HepG2 (cell line): ENCODE data around the gene DDX1. TPM values are rescaled to one million over a fixed set of nuclear protein-coding genes. Genes with fewer than 3 reads are reported as not detected.
A peak's percentile ranks its signal among the peaks of the same experiment; 100 is the strongest.

ENCODE experiments used
- CCAR2 ChIP-seq: fragments of 200-400 bp; formaldehyde crosslinking; optimal IDR thresholded peaks from 2 replicates; pipeline ENCODE3; 2018; ENCODE audit warnings: low read depth, mild to moderate bottlenecking, low read length, moderate library complexity
- CHCHD3 ChIP-seq: sonication (generic); formaldehyde crosslinking; IDR thresholded peaks from 2 replicates; pipeline ENCODE4 v1.8.0; 2022; ENCODE audit warnings: mild to moderate bottlenecking, missing genetic modification reagents, moderate library complexity
- ELF1 ChIP-seq: sonication (generic); formaldehyde crosslinking; IDR thresholded peaks from 2 replicates; pipeline ENCODE4 v1.4.0; 2020; ENCODE audit warnings: missing genetic modification reagents
- HMGA1 ChIP-seq: sonication (generic); formaldehyde crosslinking; conservative IDR thresholded peaks from 2 replicates; pipeline ENCODE4 v1.4.0; 2020; ENCODE audit warnings: missing genetic modification reagents
- HNF4A ChIP-seq: sonication (generic); formaldehyde crosslinking; IDR thresholded peaks from 2 replicates; pipeline ENCODE4 v1.4.0; 2020; ENCODE audit warnings: missing genetic modification reagents
- MEIS2 ChIP-seq: sonication (generic); formaldehyde crosslinking; IDR thresholded peaks from 2 replicates; pipeline ENCODE4 v1.9.0; 2021; ENCODE audit warnings: mild to moderate bottlenecking, missing genetic modification reagents
- MXD4 ChIP-seq: IDR thresholded peaks from 2 replicates; pipeline ENCODE4 v1.6.1; 2016; ENCODE audit warnings: mild to moderate bottlenecking, missing biosample characterization, missing genetic modification reagents
- MYNN ChIP-seq: sonication (generic); formaldehyde crosslinking; IDR thresholded peaks from 2 replicates; pipeline ENCODE4 v1.4.0; 2020; ENCODE audit warnings: mild to moderate bottlenecking, low read depth, missing genetic modification reagents
- STAG1 ChIP-seq: sonication (generic); formaldehyde crosslinking; IDR thresholded peaks from 2 replicates; pipeline ENCODE4 v1.4.0; 2020; ENCODE audit warnings: missing genetic modification reagents
- TBX2 ChIP-seq: sonication (generic); formaldehyde crosslinking; IDR thresholded peaks from 2 replicates; pipeline ENCODE4 v1.5.0; 2020; ENCODE audit warnings: missing genetic modification reagents, mild to moderate bottlenecking, borderline replicate concordance
- THAP11 ChIP-seq: IDR thresholded peaks from 2 replicates; pipeline ENCODE4 v1.6.1; 2016; ENCODE audit warnings: missing biosample characterization, missing genetic modification reagents
- ZNF101 ChIP-seq: sonication (generic); formaldehyde crosslinking; IDR thresholded peaks from 2 replicates; pipeline ENCODE4 v1.4.0; 2020; ENCODE audit warnings: mild to moderate bottlenecking, low read depth, missing genetic modification reagents, borderline replicate concordance
- polyA plus RNA-seq, 8 experiments: library from polyadenylated mRNA; depleted of rRNA in 3 of 8; stranded (reverse) in 7 of 8; unstranded in 1 of 8; fragments of >200 nt; fragmentation: Illumina TruSeq in 4 of 8; extraction: Trizol in 4 of 8; gene quantifications; 2 replicates each; pipeline versions ENCODE4 v1.2.1 to v1.2.3, GENCODE V29; 2011 to 2016; ENCODE audit warnings: low read depth in 4 of 8, missing spikeins in 1 of 8, mixed read lengths in 1 of 8; ENCODE audit not compliant: insufficient read depth in 1 of 8
- total RNA-seq, 5 experiments: library from RNA; depleted of rRNA; stranded (reverse); fragments of >200 nt; fragmentation: Illumina TruSeq; extraction: Trizol; gene quantifications; 2 replicates each; pipeline ENCODE4 v1.2.3, GENCODE V29; 2016; ENCODE audit warnings: low read depth in 1 of 5
- TF ChIP-seq, protein P1 (sequence below), 2 experiments: sonication (generic) in 1 of 2; formaldehyde crosslinking in 1 of 2; IDR thresholded peaks; 2 replicates each; pipeline versions ENCODE4 v1.4.0 to v1.6.1; 2018 to 2020; ENCODE audit warnings: missing genetic modification reagents in 2 of 2, borderline replicate concordance in 1 of 2, low read depth in 1 of 2, mild to moderate bottlenecking in 1 of 2, missing biosample characterization in 1 of 2
- TF ChIP-seq, protein P2 (sequence below): sonication (generic); formaldehyde crosslinking; IDR thresholded peaks from 2 replicates; pipeline ENCODE4 v1.5.1; 2020; ENCODE audit warnings: missing genetic modification reagents, mild to moderate bottlenecking, borderline replicate concordance
- TF ChIP-seq, protein P3 (sequence below): sonication (generic); formaldehyde crosslinking; IDR thresholded peaks from 2 replicates; pipeline ENCODE4 v1.5.0; 2020; ENCODE audit warnings: mild to moderate bottlenecking, missing genetic modification reagents
- TF ChIP-seq, protein P4 (sequence below): sonication (generic); formaldehyde crosslinking; IDR thresholded peaks from 2 replicates; pipeline ENCODE4 v1.4.0; 2020; ENCODE audit warnings: missing genetic modification reagents, borderline replicate concordance
- TF ChIP-seq, protein P5 (sequence below): sonication (generic); formaldehyde crosslinking; IDR thresholded peaks from 2 replicates; pipeline ENCODE4 v1.4.0; 2020; ENCODE audit warnings: mild to moderate bottlenecking, low read depth, missing genetic modification reagents
- TF ChIP-seq, protein P6 (sequence below): sonication (generic); formaldehyde crosslinking; IDR thresholded peaks from 2 replicates; pipeline ENCODE4 v1.4.0; 2020; ENCODE audit warnings: mild to moderate bottlenecking, missing genetic modification reagents
- TF ChIP-seq, protein P7 (sequence below): IDR thresholded peaks from 2 replicates; pipeline ENCODE4 v1.6.1; 2016; ENCODE audit warnings: mild to moderate bottlenecking, missing biosample characterization, missing genetic modification reagents

DDX1 gene
- total and polyA plus RNA-seq, 2 of the 13 experiments (the other 11 are each of a cell fraction or from before 2014, with no cell fraction given) = 81.6 to 130 TPM

DNA sequence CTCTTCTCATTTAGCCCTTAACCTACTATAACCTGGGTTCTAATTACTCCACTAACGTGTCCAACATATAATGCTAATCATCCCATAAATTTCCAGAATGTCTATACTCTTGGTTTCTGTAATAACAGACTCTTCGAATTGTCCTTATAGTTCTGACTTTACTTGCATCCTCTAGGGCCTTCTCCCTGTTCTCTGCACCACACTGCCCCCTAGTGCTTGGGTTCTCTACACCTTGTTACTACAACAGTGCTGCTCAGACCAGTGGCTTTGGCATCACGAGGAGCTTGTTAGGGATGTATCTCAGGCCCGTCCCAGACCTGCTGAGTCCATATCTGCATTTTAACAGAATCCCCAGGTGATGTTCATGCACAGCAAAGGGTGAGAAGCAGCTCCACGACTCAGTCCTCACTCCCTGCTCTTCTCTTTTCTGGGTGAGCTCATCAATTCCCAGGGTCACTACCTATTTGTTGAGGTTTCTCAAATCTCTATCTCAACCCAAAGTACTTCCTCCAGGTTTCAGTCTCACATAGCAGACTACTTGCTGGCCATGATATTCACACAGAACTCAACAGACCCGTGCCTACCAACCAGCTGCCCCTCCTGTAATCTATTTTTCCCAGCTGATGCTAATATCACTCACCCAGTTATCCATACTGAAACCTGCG, 14.5 kb upstream of the DDX1 start (continued):
- TF ChIP-seq, protein P1, sequence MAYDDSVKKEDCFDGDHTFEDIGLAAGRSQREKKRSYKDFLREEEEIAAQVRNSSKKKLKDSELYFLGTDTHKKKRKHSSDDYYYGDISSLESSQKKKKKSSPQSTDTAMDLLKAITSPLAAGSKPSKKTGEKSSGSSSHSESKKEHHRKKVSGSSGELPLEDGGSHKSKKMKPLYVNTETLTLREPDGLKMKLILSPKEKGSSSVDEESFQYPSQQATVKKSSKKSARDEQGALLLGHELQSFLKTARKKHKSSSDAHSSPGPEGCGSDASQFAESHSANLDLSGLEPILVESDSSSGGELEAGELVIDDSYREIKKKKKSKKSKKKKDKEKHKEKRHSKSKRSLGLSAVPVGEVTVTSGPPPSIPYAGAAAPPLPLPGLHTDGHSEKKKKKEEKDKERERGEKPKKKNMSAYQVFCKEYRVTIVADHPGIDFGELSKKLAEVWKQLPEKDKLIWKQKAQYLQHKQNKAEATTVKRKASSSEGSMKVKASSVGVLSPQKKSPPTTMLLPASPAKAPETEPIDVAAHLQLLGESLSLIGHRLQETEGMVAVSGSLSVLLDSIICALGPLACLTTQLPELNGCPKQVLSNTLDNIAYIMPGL (CRISPR knock-in tag; IDR thresholded peaks at IDR 0.05; ENCODE audit: borderline replicate concordance in 1 of 2, low read depth in 1 of 2) = peak in 1 of 2 experiments; percentile 33; a peak in 1 of 4 replicates
- TF ChIP-seq TBX2 (CRISPR knock-in tag) (peak; percentile 29; the same call in 1 of the 2 replicates), MXD4 (CRISPR knock-in tag) (no peak), MYNN (CRISPR knock-in tag) (no peak), MEIS2 (CRISPR knock-in tag) (no peak), ELF1 (no peak), CHCHD3 (CRISPR knock-in tag) (no peak), STAG1 (CRISPR knock-in tag) (peak; percentile 93), HMGA1 (CRISPR knock-in tag) (no peak), ZNF101 (no peak), HNF4A (CRISPR knock-in tag) (no peak), THAP11 (peak; percentile 37; the same call in 1 of the 2 replicates), CCAR2 (no peak)
- TF ChIP-seq, protein P2, sequence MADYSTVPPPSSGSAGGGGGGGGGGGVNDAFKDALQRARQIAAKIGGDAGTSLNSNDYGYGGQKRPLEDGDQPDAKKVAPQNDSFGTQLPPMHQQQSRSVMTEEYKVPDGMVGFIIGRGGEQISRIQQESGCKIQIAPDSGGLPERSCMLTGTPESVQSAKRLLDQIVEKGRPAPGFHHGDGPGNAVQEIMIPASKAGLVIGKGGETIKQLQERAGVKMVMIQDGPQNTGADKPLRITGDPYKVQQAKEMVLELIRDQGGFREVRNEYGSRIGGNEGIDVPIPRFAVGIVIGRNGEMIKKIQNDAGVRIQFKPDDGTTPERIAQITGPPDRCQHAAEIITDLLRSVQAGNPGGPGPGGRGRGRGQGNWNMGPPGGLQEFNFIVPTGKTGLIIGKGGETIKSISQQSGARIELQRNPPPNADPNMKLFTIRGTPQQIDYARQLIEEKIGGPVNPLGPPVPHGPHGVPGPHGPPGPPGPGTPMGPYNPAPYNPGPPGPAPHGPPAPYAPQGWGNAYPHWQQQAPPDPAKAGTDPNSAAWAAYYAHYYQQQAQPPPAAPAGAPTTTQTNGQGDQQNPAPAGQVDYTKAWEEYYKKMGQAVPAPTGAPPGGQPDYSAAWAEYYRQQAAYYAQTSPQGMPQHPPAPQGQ (CRISPR knock-in tag) = no peak
- TF ChIP-seq, protein P3, sequence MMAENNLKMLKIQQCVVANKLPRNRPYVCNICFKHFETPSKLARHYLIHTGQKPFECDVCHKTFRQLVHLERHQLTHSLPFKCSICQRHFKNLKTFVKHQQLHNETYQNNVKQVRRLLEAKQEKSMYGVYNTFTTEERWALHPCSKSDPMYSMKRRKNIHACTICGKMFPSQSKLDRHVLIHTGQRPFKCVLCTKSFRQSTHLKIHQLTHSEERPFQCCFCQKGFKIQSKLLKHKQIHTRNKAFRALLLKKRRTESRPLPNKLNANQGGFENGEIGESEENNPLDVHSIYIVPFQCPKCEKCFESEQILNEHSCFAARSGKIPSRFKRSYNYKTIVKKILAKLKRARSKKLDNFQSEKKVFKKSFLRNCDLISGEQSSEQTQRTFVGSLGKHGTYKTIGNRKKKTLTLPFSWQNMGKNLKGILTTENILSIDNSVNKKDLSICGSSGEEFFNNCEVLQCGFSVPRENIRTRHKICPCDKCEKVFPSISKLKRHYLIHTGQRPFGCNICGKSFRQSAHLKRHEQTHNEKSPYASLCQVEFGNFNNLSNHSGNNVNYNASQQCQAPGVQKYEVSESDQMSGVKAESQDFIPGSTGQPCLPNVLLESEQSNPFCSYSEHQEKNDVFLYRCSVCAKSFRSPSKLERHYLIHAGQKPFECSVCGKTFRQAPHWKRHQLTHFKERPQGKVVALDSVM = no peak
- TF ChIP-seq, protein P4, sequence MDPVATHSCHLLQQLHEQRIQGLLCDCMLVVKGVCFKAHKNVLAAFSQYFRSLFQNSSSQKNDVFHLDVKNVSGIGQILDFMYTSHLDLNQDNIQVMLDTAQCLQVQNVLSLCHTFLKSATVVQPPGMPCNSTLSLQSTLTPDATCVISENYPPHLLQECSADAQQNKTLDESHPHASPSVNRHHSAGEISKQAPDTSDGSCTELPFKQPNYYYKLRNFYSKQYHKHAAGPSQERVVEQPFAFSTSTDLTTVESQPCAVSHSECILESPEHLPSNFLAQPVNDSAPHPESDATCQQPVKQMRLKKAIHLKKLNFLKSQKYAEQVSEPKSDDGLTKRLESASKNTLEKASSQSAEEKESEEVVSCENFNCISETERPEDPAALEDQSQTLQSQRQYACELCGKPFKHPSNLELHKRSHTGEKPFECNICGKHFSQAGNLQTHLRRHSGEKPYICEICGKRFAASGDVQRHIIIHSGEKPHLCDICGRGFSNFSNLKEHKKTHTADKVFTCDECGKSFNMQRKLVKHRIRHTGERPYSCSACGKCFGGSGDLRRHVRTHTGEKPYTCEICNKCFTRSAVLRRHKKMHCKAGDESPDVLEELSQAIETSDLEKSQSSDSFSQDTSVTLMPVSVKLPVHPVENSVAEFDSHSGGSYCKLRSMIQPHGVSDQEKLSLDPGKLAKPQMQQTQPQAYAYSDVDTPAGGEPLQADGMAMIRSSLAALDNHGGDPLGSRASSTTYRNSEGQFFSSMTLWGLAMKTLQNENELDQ = no peak
- TF ChIP-seq, protein P5, sequence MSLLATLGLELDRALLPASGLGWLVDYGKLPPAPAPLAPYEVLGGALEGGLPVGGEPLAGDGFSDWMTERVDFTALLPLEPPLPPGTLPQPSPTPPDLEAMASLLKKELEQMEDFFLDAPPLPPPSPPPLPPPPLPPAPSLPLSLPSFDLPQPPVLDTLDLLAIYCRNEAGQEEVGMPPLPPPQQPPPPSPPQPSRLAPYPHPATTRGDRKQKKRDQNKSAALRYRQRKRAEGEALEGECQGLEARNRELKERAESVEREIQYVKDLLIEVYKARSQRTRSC (CRISPR knock-in tag) = no peak
- TF ChIP-seq, protein P6, sequence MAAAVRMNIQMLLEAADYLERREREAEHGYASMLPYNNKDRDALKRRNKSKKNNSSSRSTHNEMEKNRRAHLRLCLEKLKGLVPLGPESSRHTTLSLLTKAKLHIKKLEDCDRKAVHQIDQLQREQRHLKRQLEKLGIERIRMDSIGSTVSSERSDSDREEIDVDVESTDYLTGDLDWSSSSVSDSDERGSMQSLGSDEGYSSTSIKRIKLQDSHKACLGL (CRISPR knock-in tag) = no peak
- TF ChIP-seq, protein P7, sequence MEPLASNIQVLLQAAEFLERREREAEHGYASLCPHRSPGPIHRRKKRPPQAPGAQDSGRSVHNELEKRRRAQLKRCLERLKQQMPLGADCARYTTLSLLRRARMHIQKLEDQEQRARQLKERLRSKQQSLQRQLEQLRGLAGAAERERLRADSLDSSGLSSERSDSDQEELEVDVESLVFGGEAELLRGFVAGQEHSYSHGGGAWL (CRISPR knock-in tag) = no peak
